Mesothelial cell of epicardium (in vitro differentiated cells): ENCODE data around the gene AMZ1. TPM values are rescaled to one million over a fixed set of nuclear protein-coding genes. Genes with fewer than 3 reads are reported as not detected.

Experiments
- DNase-seq, 2 experiments: peaks; one replicate each; pipeline ENCODE4 v3.0.0; 2021; ENCODE audit warnings: low spot score in 2 of 2; ENCODE audit not compliant: unreplicated experiment in 2 of 2
- H3K27ac Mint-ChIP-seq: 2 replicates; pipeline ENCODE4 v1.8.0; 2021; ENCODE audit warnings: mixed read lengths
- H3K27me3 Mint-ChIP-seq: 2 replicates; pipeline ENCODE4 v1.8.0; 2021; ENCODE audit warnings: low read depth, mixed read lengths
- H3K36me3 Mint-ChIP-seq: 2 replicates; pipeline ENCODE4 v1.8.0; 2021; ENCODE audit warnings: mixed read lengths
- H3K4me1 Mint-ChIP-seq: 2 replicates; pipeline ENCODE4 v1.8.0; 2021; ENCODE audit warnings: mixed read lengths
- H3K4me3 Mint-ChIP-seq: 2 replicates; pipeline ENCODE4 v1.8.0; 2021; ENCODE audit warnings: mild to moderate bottlenecking, moderate library complexity, mixed read lengths
- H3K9me3 Mint-ChIP-seq: 2 replicates; pipeline ENCODE4 v1.8.0; 2021; ENCODE audit warnings: mixed read lengths
- total RNA-seq: library from RNA; stranded (reverse); gene quantifications from 3 replicates; pipeline ENCODE4 v1.2.1, GENCODE V29; 2021
- TF ChIP-seq, protein P1 (sequence below): fragments of 200-600 bp; sonication (generic); IDR thresholded peaks from one replicate; pipeline ENCODE4 v1.5.0; 2021; ENCODE audit warnings: antibody characterized with exemption; ENCODE audit not compliant: unreplicated experiment

Gene AMZ1
- total RNA-seq, 1 donor from 2014 or later: 0.13 TPM

DNA sequence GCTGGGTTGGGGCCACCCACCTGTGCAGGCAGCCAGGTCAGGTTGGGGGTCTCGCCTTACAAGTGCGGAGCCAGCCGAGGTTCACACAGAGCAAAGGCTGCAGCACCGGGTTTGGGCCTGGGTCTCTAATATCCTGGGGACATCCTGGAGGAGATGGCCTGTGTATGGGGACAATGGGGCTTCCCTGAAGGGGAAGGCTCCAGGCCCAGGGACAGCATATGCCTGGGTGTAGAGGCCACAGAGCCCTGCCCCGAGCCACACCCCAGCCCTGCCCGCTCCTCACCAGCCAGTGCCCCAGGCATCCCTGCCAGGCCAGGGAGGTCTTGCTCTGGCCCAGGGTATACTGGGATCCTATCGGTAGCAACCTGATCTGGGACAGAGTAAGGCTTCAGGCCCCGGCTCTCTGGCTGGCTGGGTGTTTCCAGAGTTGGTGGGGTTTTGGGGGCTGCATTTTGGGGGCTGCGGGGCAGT is 47.1 kb upstream of the AMZ1 start:
- Mint-ChIP-seq H3K9me3 (no peaks in the 10 kb centered on the region), H3K36me3 (no peaks in the 10 kb centered on the region), H3K27me3 (no peaks in the 10 kb centered on the region), H3K4me1 (peaks cover 47% of the 10 kb centered on the region), H3K4me3 (no peak overlapping the region), H3K27ac (peak overlapping the region; percentile 90)
- TF ChIP-seq, protein P1, sequence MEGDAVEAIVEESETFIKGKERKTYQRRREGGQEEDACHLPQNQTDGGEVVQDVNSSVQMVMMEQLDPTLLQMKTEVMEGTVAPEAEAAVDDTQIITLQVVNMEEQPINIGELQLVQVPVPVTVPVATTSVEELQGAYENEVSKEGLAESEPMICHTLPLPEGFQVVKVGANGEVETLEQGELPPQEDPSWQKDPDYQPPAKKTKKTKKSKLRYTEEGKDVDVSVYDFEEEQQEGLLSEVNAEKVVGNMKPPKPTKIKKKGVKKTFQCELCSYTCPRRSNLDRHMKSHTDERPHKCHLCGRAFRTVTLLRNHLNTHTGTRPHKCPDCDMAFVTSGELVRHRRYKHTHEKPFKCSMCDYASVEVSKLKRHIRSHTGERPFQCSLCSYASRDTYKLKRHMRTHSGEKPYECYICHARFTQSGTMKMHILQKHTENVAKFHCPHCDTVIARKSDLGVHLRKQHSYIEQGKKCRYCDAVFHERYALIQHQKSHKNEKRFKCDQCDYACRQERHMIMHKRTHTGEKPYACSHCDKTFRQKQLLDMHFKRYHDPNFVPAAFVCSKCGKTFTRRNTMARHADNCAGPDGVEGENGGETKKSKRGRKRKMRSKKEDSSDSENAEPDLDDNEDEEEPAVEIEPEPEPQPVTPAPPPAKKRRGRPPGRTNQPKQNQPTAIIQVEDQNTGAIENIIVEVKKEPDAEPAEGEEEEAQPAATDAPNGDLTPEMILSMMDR: no peak
- no peak for DNase-seq

DNA sequence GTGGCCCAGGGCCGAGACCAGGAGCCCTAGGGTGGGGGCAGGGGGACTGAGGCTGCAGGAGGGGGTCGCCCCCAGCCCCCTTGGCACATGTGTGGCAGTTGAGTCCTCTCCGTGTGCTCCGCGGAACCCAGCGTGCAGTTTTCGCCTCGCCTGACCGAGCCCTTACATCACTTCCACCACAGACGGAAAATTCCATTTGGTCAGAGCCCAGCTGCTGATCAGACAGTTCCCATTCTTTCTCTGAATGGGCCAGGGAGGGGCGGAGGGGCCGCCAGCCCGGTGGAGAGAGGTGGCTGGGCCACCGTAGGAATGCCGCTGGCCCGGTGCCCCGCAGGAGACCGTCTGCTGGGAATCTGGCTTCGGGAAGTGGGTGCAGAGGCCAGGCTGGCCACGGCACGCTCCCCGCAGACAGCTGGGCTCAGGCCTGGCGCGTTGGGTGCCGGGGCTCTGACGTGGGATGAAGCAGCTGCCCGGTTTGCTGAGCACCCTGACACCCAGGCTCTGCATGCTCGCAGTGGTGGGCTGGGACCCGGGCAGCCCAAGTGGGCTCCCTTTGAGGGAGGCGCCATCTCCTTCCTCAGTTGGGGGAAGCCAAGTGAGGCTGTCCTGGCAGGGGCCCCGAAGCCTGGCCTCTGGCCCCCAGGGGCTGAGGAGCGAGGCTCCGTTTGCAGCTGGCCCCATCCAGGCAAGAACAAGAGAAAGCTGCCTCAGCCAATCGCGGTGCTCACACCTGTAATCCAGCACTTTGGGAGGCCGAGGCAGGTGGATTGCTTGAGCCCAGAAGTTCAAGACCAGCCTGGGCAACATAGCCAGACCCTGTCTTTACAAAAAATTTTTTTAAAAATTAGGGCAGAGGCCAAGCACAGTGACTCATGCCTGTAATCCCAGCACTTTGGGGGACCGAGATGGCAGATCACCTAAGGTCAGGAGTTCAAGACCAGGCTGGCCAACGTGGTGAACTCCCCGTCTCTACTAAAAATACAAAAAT is 46.3 kb upstream of the AMZ1 start:
- DNase-seq: peak in 1 of 2 experiments; percentile 73
- peaks cover 39% of the 10 kb centered on the region for H3K4me1 Mint-ChIP-seq

DNA sequence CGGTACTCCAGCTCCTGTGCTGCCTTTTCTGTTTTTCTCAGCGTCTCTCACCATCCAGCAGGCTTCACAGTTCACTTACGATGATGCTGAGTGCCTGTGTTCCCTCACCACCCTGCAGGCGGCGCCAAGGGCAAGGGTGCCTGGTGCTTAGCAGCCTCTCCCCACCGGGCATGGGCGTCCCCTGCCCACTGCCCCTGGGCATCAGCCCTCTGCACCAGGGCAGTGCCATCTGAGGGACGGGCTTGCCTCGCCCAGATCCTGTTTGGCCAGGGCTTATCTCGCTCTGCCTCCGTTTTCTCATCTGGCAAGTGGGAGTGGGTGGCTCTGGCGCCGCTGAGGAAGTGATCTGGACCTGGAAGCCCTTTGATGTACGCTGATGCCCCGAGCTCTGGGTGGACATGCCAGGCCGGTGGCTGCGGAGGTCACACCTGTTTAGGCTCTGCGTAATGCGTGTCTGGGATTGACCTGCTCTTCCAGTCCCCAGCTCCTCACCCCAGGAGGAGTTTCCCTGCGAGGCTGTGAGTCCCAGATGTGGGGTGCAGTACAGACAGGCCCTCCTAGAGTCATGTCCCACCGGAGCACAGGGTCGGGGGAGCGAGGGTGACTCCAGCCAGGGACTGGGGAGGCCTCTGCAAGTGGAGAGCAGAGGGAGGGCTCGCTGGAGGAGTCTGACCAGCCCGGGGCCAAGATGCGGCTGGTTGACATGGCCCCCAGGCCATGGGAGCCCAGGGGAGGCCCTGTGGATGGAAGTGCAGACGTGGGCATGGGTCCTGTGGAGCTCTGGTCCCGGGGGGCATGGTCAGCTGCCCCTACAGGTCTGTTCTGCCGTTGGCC is 44.4 kb upstream of the AMZ1 start:
- Mint-ChIP-seq H3K4me3 (no peak overlapping the region), H3K27ac (no peak overlapping the region), H3K27me3 (no peaks in the 10 kb centered on the region), H3K36me3 (peaks cover 2% of the 10 kb centered on the region), H3K4me1 (peaks cover 34% of the 10 kb centered on the region), H3K9me3 (no peaks in the 10 kb centered on the region)
- TF ChIP-seq, protein P1: no peak
- no peak for DNase-seq

More for the DNA sequence above, 46.3 kb upstream of the AMZ1 start:
- H3K9me3 Mint-ChIP-seq: no peaks in the 10 kb centered on the region
- H3K4me3 Mint-ChIP-seq: peak overlapping the region; percentile 43
- no peaks in the 10 kb centered on the region for H3K36me3 Mint-ChIP-seq
- no peaks in the 10 kb centered on the region for H3K27me3 Mint-ChIP-seq
- TF ChIP-seq, protein P1: no peak
- H3K27ac Mint-ChIP-seq: peak overlapping the region; percentile 90

GRCh38 chr7:2644220-2644561 is 43.8 kb upstream of the AMZ1 start:
- Mint-ChIP-seq H3K27ac (peak overlapping the region; percentile 39), H3K4me1 (peaks cover 32% of the 10 kb centered on the region)

More at GRCh38 chr7:2644220-2644561, 43.8 kb upstream of the AMZ1 start:
- H3K4me3 Mint-ChIP-seq: no peak overlapping the region
- H3K9me3 Mint-ChIP-seq: no peaks in the 10 kb centered on the region
- no peaks in the 10 kb centered on the region for H3K27me3 Mint-ChIP-seq
- peaks cover 2% of the 10 kb centered on the region for H3K36me3 Mint-ChIP-seq
- TF ChIP-seq, protein P1: no peak
- DNase-seq: no peak
